HepG2 (cell line): ENCODE results near the gene PTPRD. TPM values are rescaled to one million over a fixed set of nuclear protein-coding genes. Genes with fewer than 3 reads are reported as not detected.

Experiments used
- ATAC-seq: fragments of 200-7000 bp; cut with Tn5 transposase; 3 replicates; pipeline ENCODE4 v1.9.1; 2020; ENCODE audit warnings: mild to moderate bottlenecking, moderate library complexity
- BruUV-seq: library from RNA; stranded (reverse); fragments of 400-500 nt; replicated peaks from 2 replicates; lab custom pipeline; 2021; lab: Mats Ljungman, UMichigan
- CTCF ChIA-PET: fragments of 300-600 bp; formaldehyde crosslinking; extraction: SDS; loops from one replicate; lab custom pipeline; 2021; ENCODE audit warnings: low total read pairs, inconsistent platforms, low intra/inter-chr PET ratio; lab: Yijun Ruan, JAX
- POLR2A ChIA-PET: fragments of 350-600 bp; sonication (Branson Sonifier 250); formaldehyde crosslinking; loops from one replicate; lab custom pipeline; 2020; ENCODE audit warnings: antibody characterized with exemption, inconsistent platforms; lab: Yijun Ruan, JAX
- DNase-seq: peaks from one replicate; pipeline ENCODE4 v3.0.0-alpha.2; 2015; ENCODE audit warnings: low spot score
- FAIRE-seq: peaks from 3 replicates; lab custom pipeline; 2011; peaks lifted over from hg19 to GRCh38; lab: Jason Lieb, UNC
- H2AFZ ChIP-seq: one replicate; pipeline ENCODE4 v1.6.1; 2011; ENCODE audit warnings: low read length, inconsistent platforms
- H3K27ac ChIP-seq: fragments of 300-600 bp; 3 replicates; pipeline ENCODE4 v1.8.0; 2011; ENCODE audit warnings: mixed run types, mild to moderate bottlenecking, mixed read lengths, low read length, inconsistent platforms; ENCODE audit not compliant: insufficient read depth; ENCODE audit errors: extremely low read length
- H3K27me3 ChIP-seq, 2 experiments: fragments of 200-600 bp in 1 of 2; 2 replicates in 1 of 2; 3 replicates in 1 of 2; pipeline versions ENCODE4 v1.6.0 to v1.8.0; 2011; ENCODE audit warnings: low read length in 2 of 2, mild to moderate bottlenecking in 2 of 2, moderate library complexity in 2 of 2, inconsistent platforms in 1 of 2; ENCODE audit not compliant: insufficient read depth in 2 of 2, control insufficient read depth in 1 of 2
- H3K36me3 ChIP-seq, 2 experiments: fragments of 200-600 bp in 1 of 2; replicated peaks in 1 of 2; 2 replicates in 1 of 2; 3 replicates in 1 of 2; pipeline versions ENCODE4 v1.5.1 to v1.8.0; 2011; ENCODE audit warnings: low read length in 2 of 2, inconsistent platforms in 1 of 2; ENCODE audit not compliant: insufficient read depth in 2 of 2, control insufficient read depth in 1 of 2
- H3K4me1 ChIP-seq: 2 replicates; pipeline ENCODE4 v1.5.1; 2012; ENCODE audit warnings: low read length, inconsistent platforms; ENCODE audit not compliant: insufficient read depth
- H3K4me2 ChIP-seq: 2 replicates; pipeline ENCODE4 v1.6.0; 2011; ENCODE audit warnings: low read depth, low read length, inconsistent platforms
- H3K4me3 ChIP-seq, 3 experiments: fragments of 200-600 bp in 1 of 3; sonication (generic), shearing (Covaris generic) in 1 of 3; replicated peaks in 1 of 3; 2 replicates each; pipeline ENCODE4 v1.5.1; 2011 to 2016; ENCODE audit warnings: low read length in 3 of 3, inconsistent platforms in 2 of 3, low read depth in 2 of 3, mild to moderate bottlenecking in 2 of 3, control low read depth in 1 of 3, mixed read lengths in 1 of 3; ENCODE audit not compliant: insufficient read depth in 1 of 3
- H3K79me2 ChIP-seq: one replicate; pipeline ENCODE4 v1.6.1; 2011; ENCODE audit warnings: low read length, inconsistent platforms; ENCODE audit not compliant: insufficient read depth
- H3K9ac ChIP-seq: 2 replicates; pipeline ENCODE4 v1.6.0; 2011; ENCODE audit warnings: mild to moderate bottlenecking, low read depth, low read length, inconsistent platforms; ENCODE audit not compliant: insufficient read depth
- H3K9me3 ChIP-seq: 2 replicates; pipeline ENCODE4 v1.5.1; 2012; ENCODE audit warnings: mild to moderate bottlenecking, low read length
- H4K20me1 ChIP-seq: 2 replicates; pipeline ENCODE4 v1.6.0; 2011; ENCODE audit warnings: inconsistent platforms, mild to moderate bottlenecking, low read length, moderate library complexity; ENCODE audit not compliant: insufficient read depth
- IRX3 ChIP-seq: sonication (generic); formaldehyde crosslinking; IDR thresholded peaks from 2 replicates; pipeline ENCODE4 v1.8.1; 2023; ENCODE audit warnings: mild to moderate bottlenecking, low read depth, missing genetic modification reagents, borderline replicate concordance
- RAD21 ChIP-seq: fragments of 450-650 bp; formaldehyde crosslinking; IDR thresholded peaks from 2 replicates; pipeline ENCODE4 v1.5.0; 2020; ENCODE audit warnings: mild to moderate bottlenecking
- THAP7 ChIP-seq: sonication (generic); formaldehyde crosslinking; IDR thresholded peaks from 2 replicates; pipeline ENCODE4 v1.8.1; 2023; ENCODE audit warnings: mild to moderate bottlenecking, missing genetic modification reagents
- ZNF317 ChIP-seq: sonication (generic); formaldehyde crosslinking; IDR thresholded peaks from 2 replicates; pipeline ENCODE4 v1.5.0; 2020; ENCODE audit warnings: mild to moderate bottlenecking, missing genetic modification reagents
- ZNF570 ChIP-seq: sonication (generic); formaldehyde crosslinking; IDR thresholded peaks from 2 replicates; pipeline ENCODE4 v1.4.0; 2020; ENCODE audit warnings: mild to moderate bottlenecking, missing genetic modification reagents, borderline replicate concordance
- WGBS: methylation state at CpG from one replicate; pipeline ENCODE4 v1.1.6; 2017; ENCODE audit warnings: low lambda C conversion rate; 5-methylcytosine and 5-hydroxymethylcytosine counted together
- in situ Hi-C: cut with HindIII; loops from 2 replicates; pipeline ENCODE4 v1.10.0; 2017; ENCODE audit warnings: low pct_unique_long_range_greater_than_20kb; ENCODE audit not compliant: extremely low pct_ligation_motif_present
- intact Hi-C: fragments of 100-400 bp; cut with micrococcal nuclease; formaldehyde crosslinking; loops from one replicate; pipeline ENCODE4 v1.10.0; 2022; ENCODE audit not compliant: unreplicated experiment
- polyA plus RNA-seq, 8 experiments: library from polyadenylated mRNA; depleted of rRNA in 3 of 8; stranded (reverse) in 7 of 8; unstranded in 1 of 8; fragments of >200 nt; fragmentation: Illumina TruSeq in 4 of 8; extraction: Trizol in 4 of 8; gene quantifications; 2 replicates each; pipeline versions ENCODE4 v1.2.1 to v1.2.3, GENCODE V29; 2011 to 2016; ENCODE audit warnings: low read depth in 4 of 8, missing spikeins in 1 of 8, mixed read lengths in 1 of 8; ENCODE audit not compliant: insufficient read depth in 1 of 8
- total RNA-seq, 5 experiments: library from RNA; depleted of rRNA; stranded (reverse); fragments of >200 nt; fragmentation: Illumina TruSeq; extraction: Trizol; gene quantifications; 2 replicates each; pipeline ENCODE4 v1.2.3, GENCODE V29; 2016; ENCODE audit warnings: low read depth in 1 of 5
- TF ChIP-seq, protein P1 (sequence below): sonication (generic); formaldehyde crosslinking; IDR thresholded peaks from 2 replicates; pipeline ENCODE4 v1.4.0; 2020; ENCODE audit warnings: missing genetic modification reagents

PTPRD gene
- total and polyA plus RNA-seq, 2 of the 13 experiments (the other 11 are each of a cell fraction or from before 2014, with no cell fraction given), result 0.05 TPM; not detected in 1

- no peak overlapping the region for H3K4me3 ChIP-seq
- no peaks in the 10 kb centered on the region for H3K27me3 ChIP-seq
- FAIRE-seq, result no peak
- in situ Hi-C loops (no loop called here), intact Hi-C loops (no loop called here)
- no TSS peak for BruUV-seq
- CTCF ChIA-PET, result no interaction called here
- no peaks in the 10 kb centered on the region for H3K79me2 ChIP-seq
- H3K9ac ChIP-seq, result no peak overlapping the region
- H3K36me3 ChIP-seq, result no peaks in the 10 kb centered on the region
- no peaks in the 10 kb centered on the region for H3K4me1 ChIP-seq
- DNase-seq, result no peak
- no peak overlapping the region for H3K27ac ChIP-seq
- TF ChIP-seq THAP7 (CRISPR knock-in tag), result no peak
- no peak for TF ChIP-seq IRX3 (CRISPR knock-in tag)
- TF ChIP-seq, protein P1, sequence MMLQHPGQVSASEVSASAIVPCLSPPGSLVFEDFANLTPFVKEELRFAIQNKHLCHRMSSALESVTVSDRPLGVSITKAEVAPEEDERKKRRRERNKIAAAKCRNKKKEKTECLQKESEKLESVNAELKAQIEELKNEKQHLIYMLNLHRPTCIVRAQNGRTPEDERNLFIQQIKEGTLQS (CRISPR knock-in tag), result no peak
- TF ChIP-seq ZNF570 (CRISPR knock-in tag), result no peak
- TF ChIP-seq RAD21 (CRISPR knock-in tag), result no peak
- no peak for TF ChIP-seq ZNF317 (CRISPR knock-in tag)
- TF ChIP-seq, all 625 proteins: peak for 0
- ATAC-seq, result no peak
- no peaks in the 10 kb centered on the region for H4K20me1 ChIP-seq
- WGBS, result 18% methylated on average over 5 of the region's 5 CpGs
- H3K9me3 ChIP-seq, result peaks cover 59% of the 10 kb centered on the region
- POLR2A ChIA-PET, result no interaction called here
- no peak overlapping the region for H2AFZ ChIP-seq
- no peak overlapping the region for H3K4me2 ChIP-seq
Observed at GRCh38 chr9:8338767-8339510, 2273.9 kb downstream of the PTPRD start.
